SKM-1 (cell line): ENCODE data around the gene HYAL2.

ENCODE experiments used
- DNase-seq: peaks from one replicate; lab custom pipeline; 2025; ENCODE audit not compliant: unreplicated experiment; lab: John Stamatoyannopoulos, UW

HYAL2 gene

GRCh38 chr3:50350527-50351322 is 28.2 kb upstream of the HYAL2 start, which contains the start of the genes CYB561D2 and NPRL2:
Gene CYB561D2, plus strand, starts transcription at chr3:50350862. Its CDS starts 572 bp downstream, at chr3:50351434.
Gene NPRL2, minus strand, starts transcription at chr3:50350775. Its CDS starts 123 bp downstream, at chr3:50350652.
- DNase-seq, result peak; percentile 86

DNA sequence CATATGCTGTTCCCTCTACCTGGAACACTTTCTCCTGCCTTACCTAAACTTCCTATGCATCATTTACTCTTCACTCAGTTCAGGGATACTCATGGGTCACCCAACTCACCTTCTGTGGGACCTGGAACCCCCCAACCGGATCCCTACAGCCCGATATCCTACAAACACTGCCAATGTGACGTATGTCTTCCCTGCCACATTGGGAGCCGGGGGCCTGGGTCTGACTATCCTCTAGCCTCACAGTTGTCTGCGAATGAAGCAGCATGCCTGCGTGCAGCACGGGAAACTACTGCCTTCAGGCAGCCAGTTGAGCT is 27.6 kb upstream of the HYAL2 start:
- no peak for DNase-seq

DNA sequence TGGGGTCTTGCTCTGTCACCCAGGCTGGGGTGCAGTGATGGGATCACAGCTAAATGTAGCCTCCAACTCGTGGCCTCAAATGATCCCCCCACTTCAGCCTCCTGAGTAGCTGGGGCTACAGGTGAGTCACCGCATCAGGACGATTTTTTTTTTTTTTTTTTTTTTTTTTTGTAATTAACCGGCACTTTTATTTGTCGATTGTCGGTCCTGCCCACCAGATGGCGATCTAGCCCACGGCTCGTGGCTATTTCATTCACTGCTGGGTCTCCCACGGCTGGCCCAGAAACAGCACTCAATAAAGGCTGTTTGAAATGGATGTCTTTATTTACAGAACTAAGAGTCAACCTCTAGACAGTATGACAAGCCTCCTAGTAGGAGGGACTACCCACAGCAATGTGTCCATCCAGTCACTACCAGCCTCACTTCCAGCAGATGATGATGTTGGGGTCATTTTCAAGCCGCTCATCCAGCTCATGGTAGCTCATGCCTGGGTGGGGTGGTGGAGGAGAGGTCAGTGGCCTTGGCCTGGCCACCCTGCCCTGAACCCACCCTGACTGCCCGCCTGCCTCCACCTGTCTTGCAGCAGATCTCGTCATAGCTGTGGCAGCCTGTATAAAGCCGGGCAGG is 24.8 kb upstream of the HYAL2 start:
- no peak for DNase-seq

GRCh38 chr3:50345586-50346234 is 23.2 kb upstream of the HYAL2 start, which contains the start of gene ZMYND10:
Gene ZMYND10, minus strand, starts transcription at chr3:50345732. Its CDS starts 153 bp downstream, at chr3:50345579.
- DNase-seq, result no peak

GRCh38 chr3:50345008-50345407 is 22.5 kb upstream of the HYAL2 start:
- DNase-seq, result no peak

DNA sequence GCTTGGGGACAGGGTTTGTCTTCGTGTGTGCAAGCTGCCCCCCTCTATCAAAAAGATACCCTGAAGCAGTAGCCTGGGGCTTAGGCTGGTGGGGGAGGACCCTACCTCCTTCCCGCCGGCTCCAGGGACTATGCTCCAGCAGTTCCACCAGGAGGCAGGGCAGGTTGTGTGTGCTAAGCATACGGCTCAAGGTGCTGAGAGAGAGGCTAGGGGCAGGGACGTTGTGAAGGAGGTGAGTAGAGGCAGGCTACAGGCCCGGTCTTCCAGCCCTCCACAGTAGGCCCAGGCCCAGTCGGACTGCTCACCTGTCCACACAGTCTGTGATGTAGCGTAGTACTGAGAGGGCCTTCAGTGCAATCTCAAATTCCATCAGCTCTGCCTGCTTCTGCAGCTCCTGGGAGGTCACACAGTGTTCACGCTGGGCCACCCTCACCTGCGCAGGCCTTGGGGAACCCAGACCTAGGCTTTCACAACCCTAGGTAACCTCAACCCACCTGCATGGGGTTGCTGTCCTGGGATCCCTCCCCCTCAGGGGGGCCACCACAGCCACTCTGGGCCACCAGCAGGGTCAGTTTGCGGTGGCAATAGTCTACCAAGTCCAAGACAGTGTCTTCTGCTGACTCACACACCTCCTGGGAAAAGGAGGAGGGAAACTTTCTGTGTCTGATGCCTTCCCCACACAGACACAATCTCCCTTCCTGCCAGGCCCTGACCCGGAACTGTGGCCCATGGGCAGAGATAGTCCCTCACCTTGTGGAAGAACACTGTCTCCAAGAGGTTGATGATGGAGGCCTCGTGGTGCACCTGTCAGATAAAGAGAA is 20.5 kb upstream of the HYAL2 start:
- DNase-seq, result no peak

- DNase-seq, result no peak
These were observed 19.6 kb upstream of the HYAL2 start for GRCh38 chr3:50341996-50342650.

DNA sequence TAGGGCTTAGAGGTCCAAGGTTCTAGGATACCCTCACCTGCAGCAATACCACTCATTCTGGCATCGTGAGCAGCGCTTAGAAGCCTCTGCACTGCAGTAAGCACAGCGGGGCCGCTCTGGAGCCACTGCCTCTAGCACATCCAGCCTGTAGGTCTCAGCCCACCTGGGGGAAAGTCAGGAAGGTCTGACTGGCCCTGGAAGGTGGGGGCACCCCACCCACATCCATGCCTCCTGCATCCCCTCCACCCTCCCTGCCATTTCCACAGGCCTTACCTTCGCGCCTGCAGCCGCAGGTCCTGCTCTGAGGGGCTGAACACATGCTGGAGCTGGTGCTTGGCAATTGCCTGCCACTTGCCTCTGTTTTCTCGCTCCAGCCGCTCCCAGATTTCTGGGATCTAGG is 19.0 kb upstream of the HYAL2 start:
- no peak for DNase-seq

- peak; percentile 89 for DNase-seq
These were observed 18.1 kb upstream of the HYAL2 start, which contains the start of gene RASSF1 for GRCh38 chr3:50340448-50341329. Gene RASSF1, minus strand, starts transcription at chr3:50340836. Its CDS starts 31 bp downstream, at chr3:50340805.

DNA sequence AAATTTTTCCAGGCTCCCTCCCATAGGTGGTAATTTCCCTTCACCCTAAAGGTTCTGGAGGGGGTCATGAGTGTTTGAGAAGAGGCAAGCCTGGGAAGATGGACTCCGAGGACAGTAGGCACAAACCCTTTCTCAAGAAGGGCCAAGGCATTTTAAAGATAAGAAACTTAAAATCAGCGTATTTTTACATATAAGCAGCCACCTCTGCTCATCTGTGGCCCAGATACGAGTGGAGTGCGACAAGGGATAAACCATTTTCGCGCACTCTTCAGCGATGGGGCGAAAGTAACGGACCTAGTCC is 17.6 kb upstream of the HYAL2 start:
- DNase-seq, result no peak

DNA sequence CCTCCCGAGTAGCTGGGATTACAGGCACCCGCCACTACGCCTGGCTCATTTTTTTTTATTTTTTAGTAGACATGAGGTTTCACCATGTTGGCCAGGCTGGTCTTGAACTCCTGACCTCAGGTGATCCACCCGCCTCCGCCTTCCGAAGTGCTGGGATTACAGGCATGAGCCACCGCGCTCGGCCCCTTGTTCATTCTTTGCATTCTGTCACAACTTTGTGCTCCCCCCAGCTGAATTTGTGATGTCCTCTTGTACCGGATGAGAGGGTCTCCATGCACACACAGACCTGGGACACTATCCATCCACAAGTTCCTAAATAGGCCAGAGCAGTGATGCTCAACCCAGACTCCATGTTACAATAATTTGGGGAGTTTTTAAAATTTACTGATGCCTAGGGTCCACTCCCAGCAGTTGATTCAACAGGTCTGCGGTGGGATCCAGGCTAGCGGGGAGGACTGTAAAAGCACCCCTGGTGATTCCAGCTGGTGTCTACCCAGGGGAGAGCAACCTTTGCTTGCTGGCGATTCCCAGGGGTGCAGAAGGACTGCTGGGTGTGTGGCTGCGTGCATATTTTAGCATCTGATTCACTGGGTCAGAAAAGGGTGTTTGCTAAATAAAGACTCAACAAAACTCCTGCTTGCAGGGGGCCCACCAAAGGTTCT is 17.1 kb upstream of the HYAL2 start:
- DNase-seq, result no peak

GRCh38 chr3:50338965-50339364 is 16.4 kb upstream of the HYAL2 start:
- DNase-seq, result peak; percentile 46

- peak; percentile 96 for DNase-seq
These were observed 14.8 kb upstream of the HYAL2 start for GRCh38 chr3:50337175-50337861.

- no peak for DNase-seq
These were observed 14.1 kb upstream of the HYAL2 start for GRCh38 chr3:50336452-50337174.

- DNase-seq, result no peak
These were observed 12.0 kb upstream of the HYAL2 start for GRCh38 chr3:50334339-50335075.

DNA sequence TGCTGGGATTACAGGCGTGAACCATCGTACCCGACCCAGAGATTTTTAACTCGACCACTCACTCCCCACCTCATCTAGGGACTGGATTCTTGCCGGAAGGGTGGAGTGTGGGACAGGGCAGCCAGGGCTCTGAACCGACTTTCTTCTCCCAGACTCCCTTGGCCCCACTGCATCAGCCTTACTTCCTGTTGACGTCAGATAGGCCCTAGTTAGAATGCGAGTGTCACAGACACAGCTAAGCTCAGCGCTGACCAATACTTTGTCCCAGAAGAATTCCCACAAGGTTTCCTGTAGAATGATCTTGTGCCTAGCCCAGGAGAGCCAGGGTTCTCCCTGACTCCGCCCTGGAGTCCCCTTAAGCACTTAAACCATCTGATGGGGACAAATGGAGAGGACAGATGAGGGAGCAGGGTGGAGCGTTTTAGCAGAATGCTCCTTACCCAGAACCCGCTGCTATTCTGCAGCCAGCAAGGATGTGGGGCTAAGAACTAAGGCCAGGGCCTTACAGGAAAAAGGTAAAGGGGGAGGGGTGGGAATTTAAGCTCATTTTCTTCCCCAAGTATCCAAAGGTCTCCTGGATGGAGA is 11.3 kb upstream of the HYAL2 start:
- no peak for DNase-seq

DNA sequence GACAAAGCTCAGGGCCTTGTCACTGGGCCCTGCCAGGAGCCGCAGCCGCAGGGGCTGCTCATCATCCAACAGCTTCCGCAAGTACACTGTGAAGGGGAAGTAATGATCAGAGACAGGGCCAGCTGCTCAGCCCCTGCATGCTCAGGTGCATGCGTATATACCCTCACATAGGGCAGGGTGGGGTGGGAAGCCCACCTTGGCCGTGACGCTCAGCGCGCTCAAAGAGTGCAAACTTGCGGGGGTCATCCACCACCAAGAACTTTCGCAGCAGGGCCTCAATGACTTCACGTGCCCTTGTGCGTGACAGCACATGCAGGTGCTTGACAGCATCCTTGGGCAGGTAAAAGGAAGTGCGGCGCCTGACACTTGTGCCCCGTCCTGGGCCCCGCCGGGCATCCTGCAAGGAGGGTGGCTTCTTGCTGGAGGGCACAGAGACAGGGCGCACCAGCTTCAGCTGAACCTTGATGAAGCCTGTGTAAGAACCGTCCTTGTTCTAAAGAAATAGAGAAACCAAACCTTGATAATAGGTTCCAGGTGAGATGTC is 8.9 kb upstream of the HYAL2 start:
- DNase-seq, result no peak
